ENCODE results near the gene GRID2IP.
A peak's percentile ranks its signal among the peaks of the same experiment; 100 is the strongest.
"Not testable (repeated sequence)": the region's sequence is repeated elsewhere in the genome, so short reads cannot be mapped to it uniquely, and the experiment has no call there.

The GRID2IP gene

GRCh38 chr7:6551016-6551511 lies at the start of gene GRID2IP:
TSS of gene GRID2IP (minus strand) at chr7:6551461. CDS start at chr7:6551436, 25 bp downstream.
- DNase-seq = no peak

- no peak for DNase-seq
Measured at GRCh38 chr7:6600093-6600492, 48.8 kb upstream of the GRID2IP start.

DNA sequence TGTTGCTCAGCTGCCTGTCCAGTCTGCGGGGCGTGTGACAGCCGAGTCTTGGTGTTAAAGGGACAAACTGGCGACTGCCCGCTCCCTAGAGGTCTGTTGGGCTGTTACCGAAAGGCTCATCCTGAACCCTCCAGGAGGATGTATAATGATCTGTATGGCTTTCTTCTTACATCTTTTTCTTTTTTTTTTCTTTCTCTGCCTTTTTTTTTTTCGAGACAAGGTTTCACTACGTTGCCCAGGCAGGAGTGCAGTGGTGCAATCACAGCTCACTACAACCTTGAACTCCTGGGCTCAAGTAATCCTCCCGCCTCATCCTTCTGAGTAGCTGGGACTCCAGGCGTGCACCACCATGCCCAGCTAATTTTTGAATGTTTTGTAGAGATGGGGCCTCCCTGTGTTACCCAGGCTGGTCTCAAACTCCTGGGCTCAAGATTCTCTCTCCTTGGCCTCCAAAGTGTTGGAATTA lies 39.4 kb upstream of the GRID2IP start:
- DNase-seq = no peak

DNA sequence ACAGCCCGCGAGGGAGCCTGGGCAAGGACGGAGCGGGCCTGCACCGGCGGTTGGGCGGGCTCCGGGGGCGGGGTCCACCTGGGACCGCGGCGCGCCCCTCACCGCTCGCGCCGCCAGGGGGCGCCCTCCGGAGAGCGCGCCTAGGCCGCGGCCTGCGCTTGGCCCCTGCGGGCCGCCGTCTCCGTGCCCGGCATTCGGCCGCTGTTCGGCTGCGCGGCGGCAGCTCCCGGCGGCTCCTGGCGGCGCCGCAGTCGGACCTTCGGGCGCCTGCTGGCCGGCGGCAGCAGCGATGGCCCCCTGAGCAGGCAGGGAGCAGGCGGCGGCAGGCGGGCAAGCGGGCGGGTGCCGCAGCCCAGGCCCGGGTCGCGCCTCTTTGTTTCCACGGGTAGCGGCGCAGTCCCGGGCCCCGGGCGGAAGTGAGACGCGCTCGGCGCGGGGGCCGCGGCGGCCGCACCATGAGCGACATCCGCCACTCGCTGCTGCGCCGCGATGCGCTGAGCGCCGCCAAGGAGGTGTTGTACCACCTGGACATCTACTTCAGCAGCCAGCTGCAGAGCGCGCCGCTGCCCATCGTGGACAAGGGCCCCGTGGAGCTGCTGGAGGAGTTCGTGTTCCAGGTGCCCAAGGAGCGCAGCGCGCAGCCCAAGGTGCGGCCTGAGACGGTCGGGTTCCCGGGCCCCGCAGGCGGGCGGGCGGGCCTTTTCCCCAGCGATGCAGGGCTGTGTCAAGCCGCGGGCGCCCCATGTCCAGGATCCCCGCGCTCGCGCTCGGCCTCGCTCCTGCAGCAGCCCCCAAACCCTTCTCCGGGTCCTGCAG lies 38.8 kb upstream of the GRID2IP start, which contains the start of gene INTS15:
Gene INTS15, plus strand, starts transcription at position 193 of the 816 bp plus-strand sequence. Its CDS starts 263 bp downstream, at position 456.
- peak; percentile 86 for DNase-seq

DNA sequence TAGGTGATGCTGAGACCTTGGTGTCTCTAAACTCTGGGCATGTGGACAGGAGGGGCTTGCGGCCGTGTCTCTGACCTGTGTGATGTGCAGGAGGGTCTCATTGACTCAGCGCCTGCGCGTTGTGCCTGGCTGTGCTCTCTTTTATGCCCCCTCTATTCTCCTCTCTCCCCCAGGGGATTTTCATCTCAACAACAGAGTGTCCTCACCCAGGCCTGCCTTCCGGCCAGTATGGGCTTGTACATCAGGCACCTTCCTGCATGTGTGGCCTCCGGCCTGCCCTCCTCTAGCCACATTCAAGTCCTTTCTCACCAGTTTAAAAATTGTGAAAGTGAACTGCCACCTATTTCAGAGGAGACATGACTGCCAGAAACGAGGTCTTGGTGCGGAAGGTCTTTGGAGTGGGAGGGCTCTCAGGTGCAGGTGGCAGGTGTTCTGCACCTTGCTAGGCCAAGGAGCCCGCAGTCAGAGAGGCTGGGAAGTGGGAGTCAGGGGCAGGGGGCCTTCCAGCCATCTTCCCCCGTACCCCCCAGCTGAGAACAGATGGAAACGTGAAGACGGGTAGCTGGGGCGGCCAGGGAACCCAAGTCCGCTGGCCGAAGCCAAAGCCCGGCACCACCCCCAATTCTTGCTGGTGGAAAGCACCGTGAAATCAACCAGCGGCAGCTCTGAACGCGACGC lies 38.0 kb upstream of the GRID2IP start:
- no peak for DNase-seq

GRCh38 chr7:6588566-6588965 lies 37.3 kb upstream of the GRID2IP start:
- no peak for DNase-seq

DNA sequence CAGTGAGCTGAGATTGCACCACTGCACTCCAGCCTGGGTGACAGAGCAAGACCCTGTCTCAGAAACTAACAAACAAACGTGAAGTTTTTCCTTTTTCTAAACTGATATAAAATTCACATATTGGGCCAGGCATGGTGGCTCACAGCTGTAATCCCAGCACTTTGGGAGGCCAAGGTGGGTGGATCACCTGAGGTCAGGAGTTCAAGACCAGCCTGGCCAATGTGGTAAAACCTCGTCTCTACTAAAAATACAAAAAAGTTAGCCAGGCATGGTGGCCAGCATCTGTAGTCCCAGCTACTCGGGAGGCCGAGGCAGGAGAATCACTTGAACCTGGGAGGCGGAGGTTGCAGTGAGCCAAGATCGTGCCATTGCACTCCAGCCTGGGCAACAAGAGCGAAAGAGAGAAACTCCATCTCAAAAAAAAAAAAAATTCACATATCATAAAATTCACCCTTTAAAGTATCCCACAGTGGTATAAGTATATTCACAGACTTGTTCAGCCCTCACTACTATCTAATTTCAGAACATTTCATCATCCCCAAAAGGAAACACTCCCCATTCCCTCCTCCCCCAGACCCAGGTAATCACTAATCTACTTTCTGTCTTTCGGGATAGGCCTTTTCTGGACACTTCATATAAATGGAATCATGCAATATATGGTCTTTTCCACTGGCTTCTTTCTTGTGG lies 34.6 kb upstream of the GRID2IP start:
- not testable (repeated sequence) for DNase-seq

DNA sequence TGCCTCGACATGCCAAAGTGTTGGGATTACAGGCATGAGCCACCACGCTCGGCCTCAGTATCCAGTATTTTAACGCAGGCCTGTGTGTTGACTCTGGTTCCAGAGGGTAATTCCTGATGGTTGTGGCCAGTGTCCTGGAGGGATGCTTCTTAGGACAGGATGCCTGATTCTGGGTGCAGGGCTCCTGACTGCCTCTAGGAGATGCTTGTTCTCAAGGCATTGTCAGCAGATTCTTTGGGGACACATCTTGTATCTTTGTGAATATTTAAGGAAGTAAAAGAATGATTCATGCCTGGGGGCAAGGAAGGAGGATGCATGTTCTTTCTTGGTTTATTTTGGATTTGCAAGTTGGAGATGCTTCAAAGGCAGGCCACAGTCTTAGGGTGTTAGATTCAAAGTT lies 28.2 kb upstream of the GRID2IP start:
- DNase-seq = no peak

- no peak for DNase-seq
Measured at GRCh38 chr7:6578114-6579084, 27.1 kb upstream of the GRID2IP start.

GRCh38 chr7:6577369-6578113 lies 26.3 kb upstream of the GRID2IP start, which contains the start of gene ZDHHC4:
TSS of gene ZDHHC4 (plus strand) at chr7:6577454. CDS start at chr7:6580562, 3,108 bp downstream.
- DNase-seq = peak; percentile 94

DNA sequence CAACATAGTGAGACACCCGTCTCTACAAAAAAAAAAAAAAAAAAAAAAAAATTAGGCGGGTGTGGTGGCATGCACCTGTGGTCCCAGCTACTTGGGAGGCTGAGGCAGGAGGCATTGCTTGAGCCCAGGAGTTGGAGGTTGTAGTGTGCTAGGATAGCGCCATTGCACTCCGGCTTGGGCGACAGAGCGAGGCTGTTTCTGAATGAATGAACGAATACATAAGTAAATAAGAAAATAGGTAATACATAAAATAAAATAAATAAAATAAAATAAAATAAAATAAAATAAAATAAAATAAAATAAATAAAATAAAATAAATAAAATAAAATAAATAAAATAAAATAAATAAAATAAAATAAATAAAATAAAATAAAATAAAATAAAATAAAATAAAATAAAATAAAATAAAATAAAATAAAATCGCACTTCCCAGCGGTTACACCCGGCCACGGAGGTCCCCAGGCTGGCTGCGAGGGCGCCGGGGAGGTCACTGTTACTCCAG lies 25.7 kb upstream of the GRID2IP start:
- peak; percentile 28 for DNase-seq

GRCh38 chr7:6576024-6576866 lies 25.0 kb upstream of the GRID2IP start:
- DNase-seq = peak; percentile 19

- no peak for DNase-seq
Measured at GRCh38 chr7:6575281-6576023, 24.2 kb upstream of the GRID2IP start.

DNA sequence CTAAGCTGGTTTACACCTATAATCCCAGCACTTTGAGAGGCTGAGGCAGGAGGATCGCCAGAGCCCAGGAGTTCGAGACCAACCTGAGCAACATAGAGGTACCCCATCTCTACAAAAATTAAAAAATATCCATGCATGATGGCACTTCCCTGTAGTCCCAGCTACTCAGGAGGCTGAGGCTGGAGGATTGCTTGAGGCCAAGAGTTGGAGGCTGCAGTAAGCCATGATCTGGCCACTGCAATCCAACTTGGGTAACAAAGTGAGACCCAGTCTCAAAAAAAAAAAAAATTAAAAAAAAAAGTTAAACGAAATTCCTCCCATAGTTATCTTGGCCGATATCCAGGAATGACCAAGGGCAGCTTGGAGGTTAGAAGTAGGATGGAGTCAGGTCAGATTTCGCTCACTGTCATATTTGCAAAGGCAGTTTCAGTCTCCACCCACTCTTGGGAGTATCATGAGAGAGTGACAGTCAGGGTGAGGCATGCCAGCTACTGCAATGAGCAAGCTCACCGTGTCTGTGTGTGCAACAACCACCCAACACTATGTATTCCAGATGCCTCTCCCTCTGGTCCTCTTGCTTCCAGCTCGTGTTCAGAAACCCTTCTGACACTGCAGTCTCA lies 20.0 kb upstream of the GRID2IP start:
- no peak for DNase-seq

DNA sequence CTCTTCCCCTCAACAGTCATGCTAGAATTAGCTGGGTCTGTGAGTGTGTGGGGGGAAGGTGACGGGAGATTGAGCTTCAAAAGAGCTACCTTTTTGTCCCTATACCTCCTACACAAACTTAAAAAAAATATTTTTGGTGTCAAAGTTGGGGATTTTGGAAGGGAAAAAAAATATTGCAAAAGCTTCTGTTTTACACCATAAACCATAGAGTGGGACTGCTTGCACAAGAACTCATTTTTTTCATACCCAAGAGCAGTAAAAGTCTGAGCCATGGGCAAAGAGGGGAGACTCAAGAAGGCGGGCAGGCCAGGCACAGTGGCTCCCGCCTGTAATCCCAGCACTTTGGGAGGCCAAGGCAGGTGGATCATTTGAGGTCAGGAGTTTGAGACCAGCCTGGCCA lies 16.6 kb upstream of the GRID2IP start:
- no peak for DNase-seq

DNA sequence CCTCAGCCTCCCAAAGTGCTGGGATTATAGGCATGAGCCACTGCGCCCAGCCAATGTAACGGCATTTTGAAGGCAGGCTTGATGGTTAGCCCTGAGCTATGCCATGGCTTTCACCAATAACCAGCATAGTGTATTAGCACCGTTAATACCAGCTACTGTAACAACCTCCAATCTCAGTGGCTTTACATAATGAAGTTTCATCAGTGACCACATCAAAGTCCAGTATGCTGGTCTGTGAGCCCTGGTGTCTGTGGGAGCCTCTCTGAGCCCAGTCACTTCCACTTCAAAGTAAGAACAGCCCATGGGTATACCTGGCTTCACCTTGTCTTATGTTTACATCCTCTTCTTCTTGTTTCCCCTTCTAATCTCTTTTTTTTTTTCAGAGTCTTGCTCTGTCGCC lies 14.4 kb upstream of the GRID2IP start:
- DNase-seq = no peak

DNA sequence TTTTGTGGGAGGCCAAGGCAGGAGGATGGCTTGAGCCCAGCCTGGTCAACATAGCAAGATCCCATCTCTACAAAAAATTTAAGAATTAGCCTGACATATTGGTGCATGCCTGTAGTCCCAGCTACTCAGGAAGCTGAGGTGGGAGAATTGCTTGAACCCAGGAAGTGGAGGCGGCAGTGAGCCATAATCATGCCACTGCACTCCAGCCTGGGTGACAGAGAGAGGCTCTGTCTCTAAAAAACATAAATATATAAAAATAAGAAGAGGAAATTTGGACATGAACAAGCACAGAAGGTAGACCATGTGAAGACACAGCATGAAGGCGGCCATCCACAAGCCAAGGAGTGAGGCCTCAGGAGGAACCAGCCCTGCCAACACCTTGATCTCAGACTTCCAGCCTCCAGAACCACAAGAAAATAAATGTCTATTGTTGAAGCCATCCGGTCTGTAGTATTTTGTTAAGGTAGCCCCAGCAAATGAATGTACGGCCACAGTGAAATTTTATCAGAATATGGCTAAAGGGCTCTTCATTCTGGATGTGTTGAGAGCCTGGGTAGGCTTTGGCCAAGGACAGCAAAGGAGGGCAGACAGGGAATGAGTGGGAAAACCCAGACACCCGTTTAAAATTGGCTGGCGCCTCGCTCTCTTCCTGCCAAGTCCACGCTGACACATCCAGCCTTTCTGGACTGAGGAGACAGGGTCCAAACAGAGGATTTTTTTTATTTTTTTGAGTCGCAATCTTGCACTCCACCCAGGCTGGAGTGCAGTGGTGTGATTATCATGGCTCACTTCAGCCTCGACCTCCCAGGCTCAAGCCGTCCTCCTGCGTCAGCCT lies 12.9 kb upstream of the GRID2IP start:
- no peak for DNase-seq

DNA sequence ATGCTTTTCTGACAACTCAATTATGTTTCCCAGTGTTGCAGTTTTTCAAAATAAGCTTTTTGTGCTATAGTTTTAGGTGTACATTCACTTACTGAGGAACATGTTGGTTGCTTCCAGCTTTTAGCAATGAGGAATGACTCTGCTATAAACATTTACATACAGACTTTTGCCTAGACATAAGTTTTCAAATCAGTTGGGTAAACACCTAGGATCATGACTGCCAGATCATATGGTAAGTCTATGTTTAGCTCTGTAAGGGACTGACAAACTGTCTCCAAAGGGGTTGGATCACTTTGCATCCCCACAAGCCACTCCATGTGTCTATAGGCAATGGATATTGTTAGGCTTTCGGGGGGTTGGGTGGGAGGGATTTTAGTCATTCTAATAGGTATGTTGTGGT lies 10.8 kb upstream of the GRID2IP start:
- DNase-seq = no peak
